Measurements from ENCODE around the gene DNLZ.

Gene DNLZ

DNA sequence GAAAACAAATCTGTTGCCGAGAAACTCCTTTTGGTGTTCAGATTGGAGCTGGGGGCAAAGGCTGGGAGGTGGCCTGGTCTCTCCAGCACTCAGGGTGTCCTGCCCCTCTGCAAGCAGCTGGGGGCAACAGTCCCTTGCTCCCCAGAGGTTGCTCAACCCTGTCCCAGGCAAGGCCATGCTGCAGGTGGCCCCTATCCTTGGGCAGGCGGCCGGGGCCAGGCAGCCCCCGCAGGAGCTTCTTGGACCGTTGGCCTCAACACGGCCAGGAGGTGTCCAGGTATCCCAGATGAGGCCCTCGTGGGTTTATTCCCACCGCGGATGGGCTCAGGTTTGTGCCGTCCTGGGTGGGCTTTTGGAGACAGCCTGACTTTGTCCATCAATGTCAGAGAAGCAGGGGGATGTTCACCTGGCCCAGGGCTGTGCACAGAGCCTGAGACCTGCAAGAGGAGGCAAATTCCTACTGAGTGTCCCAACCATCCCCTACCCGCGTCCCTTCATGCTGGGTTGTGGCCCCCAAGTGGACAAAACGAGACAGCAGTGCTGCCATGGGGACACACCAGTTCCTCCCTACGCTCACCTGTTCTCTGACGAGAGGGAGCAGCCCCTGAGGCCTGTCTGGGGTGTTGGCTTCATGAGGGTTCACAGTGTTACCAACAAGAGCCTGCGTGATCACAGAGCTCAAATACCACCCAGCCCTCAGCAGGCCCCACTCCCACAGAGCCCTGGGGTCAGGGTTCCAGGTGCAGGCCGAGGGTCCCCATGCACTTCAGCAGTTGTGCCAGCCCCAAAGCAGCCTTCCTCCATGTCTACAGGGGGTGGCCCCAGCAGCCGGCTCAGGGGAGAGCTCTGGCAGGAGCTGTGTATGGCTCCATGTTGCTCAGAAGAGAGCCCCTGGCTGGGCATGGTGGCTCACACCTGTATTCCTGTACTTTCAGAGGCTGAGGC lies 50.2 kb downstream of the DNLZ start:
- no peak for DNase-seq

DNA sequence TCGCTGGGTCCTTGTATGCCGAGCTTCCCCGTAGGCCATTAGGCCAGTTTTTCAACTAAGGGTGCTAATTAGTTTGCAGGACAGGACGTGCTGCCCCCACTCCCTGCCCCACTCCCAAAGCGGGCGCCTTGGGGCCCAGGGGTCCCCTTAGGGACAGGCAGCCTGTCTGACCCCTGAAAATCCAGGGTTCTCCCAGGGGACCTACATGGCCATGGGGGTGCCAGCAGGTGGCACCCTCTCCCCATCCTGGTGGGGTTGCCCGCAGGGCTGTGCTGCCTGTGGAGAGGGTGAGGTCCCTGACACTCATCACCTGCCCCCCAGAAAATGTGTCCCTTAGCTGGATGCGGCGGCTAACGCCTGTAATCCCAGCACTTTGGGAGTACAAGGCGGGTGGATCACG lies 51.1 kb downstream of the DNLZ start:
- peak; percentile 51 for DNase-seq

DNA sequence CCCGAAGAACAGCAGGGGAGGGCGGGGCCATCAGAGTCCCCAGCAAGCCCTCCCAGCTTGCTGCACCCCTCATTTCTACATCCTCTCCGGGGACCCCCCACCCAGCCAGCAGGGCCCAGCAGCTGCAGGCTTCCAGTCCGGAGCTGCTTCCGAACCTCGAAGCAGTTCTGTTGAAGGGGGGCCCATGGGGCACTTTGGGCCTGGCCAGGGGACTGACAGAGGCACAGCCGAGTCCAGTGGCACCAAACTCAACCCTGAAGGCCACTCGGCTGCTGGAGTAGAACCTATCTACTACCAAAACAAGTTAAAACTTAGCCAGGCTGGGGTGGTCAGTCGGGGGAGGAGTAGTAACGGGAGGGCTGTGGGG lies 51.6 kb downstream of the DNLZ start:
- no peak for DNase-seq

DNA sequence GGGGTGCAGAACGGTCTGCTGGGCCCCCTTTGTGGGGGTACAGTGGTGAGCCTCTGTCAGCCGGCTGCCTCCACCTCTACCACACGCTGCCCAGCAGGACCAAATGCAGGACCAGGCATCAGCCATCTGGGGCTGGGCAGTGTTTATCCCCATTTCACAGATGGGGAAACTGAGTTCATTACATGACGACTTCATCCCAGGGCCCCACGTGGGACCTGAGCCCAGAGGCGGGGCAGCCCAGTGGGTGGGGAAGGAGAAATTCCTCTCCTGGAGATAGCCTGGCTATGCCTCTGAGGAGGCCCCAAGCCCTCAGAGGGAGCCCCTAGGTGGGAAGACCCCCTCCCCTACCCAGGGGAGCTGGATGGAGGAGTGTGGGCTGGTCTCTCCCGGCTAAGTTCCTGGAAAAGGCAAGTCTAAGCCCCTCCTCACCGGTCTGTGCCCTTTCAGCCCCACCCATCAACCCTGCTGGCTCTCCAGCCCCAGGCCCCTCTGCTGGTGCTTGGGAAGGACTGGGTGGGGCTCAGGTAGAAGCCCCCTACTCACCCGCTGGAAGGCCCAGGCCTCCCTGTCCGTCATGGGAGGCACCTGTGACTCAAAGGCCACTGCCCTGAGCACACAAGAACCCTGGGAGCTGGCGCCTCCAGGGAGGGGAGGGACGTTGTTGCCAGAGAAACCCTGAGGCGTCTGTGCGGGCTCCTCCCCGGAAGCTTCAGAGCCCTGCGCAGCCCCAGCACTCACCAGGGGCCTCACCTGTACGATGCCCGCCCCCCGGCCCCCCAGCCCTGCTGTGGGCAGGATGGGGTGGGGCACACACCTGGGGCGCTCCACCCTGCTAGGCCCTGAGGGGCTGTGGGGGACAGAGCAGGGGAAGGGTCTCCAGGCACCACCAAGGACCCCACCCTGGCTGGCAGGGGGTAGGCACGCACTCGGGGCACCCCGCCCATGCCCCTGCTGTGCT lies 52.2 kb downstream of the DNLZ start:
- DNase-seq, result no peak

DNA sequence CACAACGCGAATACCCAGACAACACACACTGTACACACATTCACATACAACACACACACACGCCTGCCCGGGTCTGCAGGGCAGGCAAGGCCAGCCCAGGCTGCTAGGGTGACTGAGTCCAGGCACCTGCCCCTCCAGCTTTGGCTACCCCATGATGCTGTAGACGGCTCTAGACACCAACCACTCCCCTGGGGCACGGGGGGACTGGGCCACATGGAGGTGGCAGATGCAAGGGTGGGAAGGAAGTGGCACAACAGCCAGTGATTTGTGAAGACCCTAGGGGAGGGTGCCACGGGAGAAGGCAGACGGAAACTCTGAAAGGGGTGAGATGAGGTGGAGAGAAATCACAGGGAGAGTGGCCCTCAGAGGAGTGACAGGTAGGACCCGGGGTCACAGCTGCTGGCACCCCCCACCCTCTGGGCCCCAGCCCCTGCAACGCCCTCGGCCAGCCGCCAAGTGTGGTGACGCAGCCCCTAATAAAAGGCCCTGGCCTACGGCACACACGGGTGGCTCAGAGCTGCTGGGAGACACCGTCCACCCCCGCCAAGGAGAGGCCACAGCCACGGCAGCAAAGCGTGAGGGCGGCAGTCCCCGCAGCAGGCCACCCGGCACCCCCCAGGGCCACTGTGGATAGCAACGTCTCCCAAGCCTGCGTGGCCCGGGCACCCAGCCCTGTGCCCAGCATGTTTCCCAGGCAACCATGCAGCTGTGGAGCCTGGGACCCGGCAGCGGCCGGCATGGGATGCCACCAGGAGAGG lies 53.1 kb downstream of the DNLZ start:
- no peak for DNase-seq

DNA sequence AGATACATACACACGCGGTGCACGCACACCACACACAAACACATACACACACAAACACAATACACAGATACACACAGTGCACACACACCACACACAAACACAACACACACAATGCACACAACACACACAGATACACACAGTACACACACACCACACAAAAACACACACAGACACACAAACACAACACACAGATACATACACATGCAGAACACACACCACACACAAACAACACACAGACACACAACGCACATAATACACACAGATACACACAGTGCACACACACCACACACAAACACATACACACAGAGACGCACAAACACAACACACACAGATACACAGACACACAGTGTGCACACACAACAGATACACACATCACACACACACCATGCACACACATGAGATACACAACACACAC lies 53.7 kb downstream of the DNLZ start:
- no peak for DNase-seq

Measured in suppressor macrophage treated with lipopolysaccharide for 4 hours (primary cell).